MM.1S (cell line): ENCODE measurements around the gene TBC1D2.
A peak's percentile ranks its signal among the peaks of the same experiment; 100 is the strongest.

Source experiments
- DNase-seq: peaks from one replicate; pipeline ENCODE4 v3.0.0-alpha.2; 2015
- H2AFZ ChIP-seq: fragments of 300-600 bp; sonication (generic); 2 replicates; pipeline ENCODE4 v1.6.0; 2016; ENCODE audit warnings: antibody characterized with exemption, low read length
- H3F3A ChIP-seq: fragments of 300-600 bp; sonication (generic); 2 replicates; pipeline ENCODE4 v1.6.1; 2016; ENCODE audit warnings: mild to moderate bottlenecking, antibody characterized with exemption, low read length, moderate library complexity, mixed read lengths; ENCODE audit not compliant: insufficient read depth
- H3K27ac ChIP-seq: fragments of 300-600 bp; sonication (generic); 2 replicates; pipeline ENCODE4 v1.5.1; 2016; ENCODE audit warnings: mild to moderate bottlenecking, low read length
- H3K27me3 ChIP-seq: fragments of 300-600 bp; sonication (generic); replicated peaks from 2 replicates; pipeline ENCODE4 v1.6.0; 2016; ENCODE audit warnings: low read length; ENCODE audit not compliant: insufficient read depth
- H3K36me3 ChIP-seq: fragments of 300-600 bp; sonication (generic); replicated peaks from 2 replicates; pipeline ENCODE4 v1.6.1; 2016; ENCODE audit warnings: mild to moderate bottlenecking, low read length, mixed read lengths; ENCODE audit not compliant: insufficient read depth
- H3K4me1 ChIP-seq: fragments of 300-600 bp; sonication (generic); 2 replicates; pipeline ENCODE4 v1.6.1; 2016; ENCODE audit warnings: low read length, mixed read lengths
- H3K4me2 ChIP-seq: fragments of 300-600 bp; sonication (generic); 2 replicates; pipeline ENCODE4 v1.6.0; 2016; ENCODE audit warnings: low read depth, low read length
- H3K4me3 ChIP-seq: fragments of 300-600 bp; sonication (generic); 2 replicates; pipeline ENCODE4 v1.5.1; 2016; ENCODE audit warnings: low read length, mixed read lengths
- H3K79me2 ChIP-seq: fragments of 300-600 bp; sonication (generic); 2 replicates; pipeline ENCODE4 v1.6.1; 2016; ENCODE audit warnings: mixed run types, low read length, mixed read lengths
- H3K9ac ChIP-seq: fragments of 300-600 bp; sonication (generic); 2 replicates; pipeline ENCODE4 v1.6.1; 2016; ENCODE audit warnings: low read length, mixed read lengths
- H3K9me2 ChIP-seq: fragments of 300-600 bp; sonication (generic); replicated peaks from 2 replicates; pipeline ENCODE4 v1.6.1; 2016; ENCODE audit warnings: mild to moderate bottlenecking, low read length, mixed read lengths; ENCODE audit not compliant: insufficient read depth
- H3K9me3 ChIP-seq: fragments of 300-600 bp; sonication (generic); replicated peaks from 2 replicates; pipeline ENCODE4 v1.6.1; 2016; ENCODE audit warnings: mild to moderate bottlenecking, low read length, mixed read lengths; ENCODE audit not compliant: insufficient read depth
- H4K20me1 ChIP-seq: fragments of 300-600 bp; sonication (generic); 2 replicates; pipeline ENCODE4 v1.6.1; 2016; ENCODE audit warnings: mild to moderate bottlenecking, low read length, moderate library complexity, mixed read lengths; ENCODE audit not compliant: insufficient read depth
- EZH2 ChIP-seq: fragments of 300-600 bp; sonication (generic); optimal IDR thresholded peaks from 2 replicates; pipeline ENCODE3; 2017; ENCODE audit warnings: low read depth, mild to moderate bottlenecking, antibody characterized with exemption, low read length, mixed read lengths
- EZH2phosphoT487 ChIP-seq: fragments of 300-600 bp; sonication (generic); IDR thresholded peaks from 2 replicates; pipeline ENCODE4 v1.6.1; 2018; ENCODE audit warnings: antibody characterized with exemption, low read length
- TF ChIP-seq, protein P1 (sequence below): fragments of 300-600 bp; sonication (generic); IDR thresholded peaks from 2 replicates; pipeline ENCODE4 v1.5.1; 2016; ENCODE audit warnings: antibody characterized with exemption, low read length, mixed read lengths

TBC1D2 gene

GRCh38 chr9:98263482-98264357 lies 8.3 kb upstream of the TBC1D2 start:
- no peaks in the 10 kb centered on the region for H3K9me2 ChIP-seq
- no peak overlapping the region for H2AFZ ChIP-seq
- H3K79me2 ChIP-seq, result no peaks in the 10 kb centered on the region
- no peaks in the 10 kb centered on the region for H3K4me1 ChIP-seq
- H3K9ac ChIP-seq, result no peak overlapping the region
- no peak overlapping the region for H3K4me3 ChIP-seq
- no peak overlapping the region for H3K4me2 ChIP-seq
- TF ChIP-seq, protein P1, sequence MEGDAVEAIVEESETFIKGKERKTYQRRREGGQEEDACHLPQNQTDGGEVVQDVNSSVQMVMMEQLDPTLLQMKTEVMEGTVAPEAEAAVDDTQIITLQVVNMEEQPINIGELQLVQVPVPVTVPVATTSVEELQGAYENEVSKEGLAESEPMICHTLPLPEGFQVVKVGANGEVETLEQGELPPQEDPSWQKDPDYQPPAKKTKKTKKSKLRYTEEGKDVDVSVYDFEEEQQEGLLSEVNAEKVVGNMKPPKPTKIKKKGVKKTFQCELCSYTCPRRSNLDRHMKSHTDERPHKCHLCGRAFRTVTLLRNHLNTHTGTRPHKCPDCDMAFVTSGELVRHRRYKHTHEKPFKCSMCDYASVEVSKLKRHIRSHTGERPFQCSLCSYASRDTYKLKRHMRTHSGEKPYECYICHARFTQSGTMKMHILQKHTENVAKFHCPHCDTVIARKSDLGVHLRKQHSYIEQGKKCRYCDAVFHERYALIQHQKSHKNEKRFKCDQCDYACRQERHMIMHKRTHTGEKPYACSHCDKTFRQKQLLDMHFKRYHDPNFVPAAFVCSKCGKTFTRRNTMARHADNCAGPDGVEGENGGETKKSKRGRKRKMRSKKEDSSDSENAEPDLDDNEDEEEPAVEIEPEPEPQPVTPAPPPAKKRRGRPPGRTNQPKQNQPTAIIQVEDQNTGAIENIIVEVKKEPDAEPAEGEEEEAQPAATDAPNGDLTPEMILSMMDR, result peak; percentile 93
- TF ChIP-seq EZH2phosphoT487, result no peak
- no peaks in the 10 kb centered on the region for H3K27me3 ChIP-seq
- H3F3A ChIP-seq, result 0 out of 2 replicates have a peak, but pooled peaks cover 2% of the 10 kb centered on the region
- H3K27ac ChIP-seq, result no peak overlapping the region
- H3K36me3 ChIP-seq, result no peaks in the 10 kb centered on the region
- peak; percentile 76 for DNase-seq
- H3K9me3 ChIP-seq, result no peaks in the 10 kb centered on the region
- H4K20me1 ChIP-seq, result no peaks in the 10 kb centered on the region

DNA sequence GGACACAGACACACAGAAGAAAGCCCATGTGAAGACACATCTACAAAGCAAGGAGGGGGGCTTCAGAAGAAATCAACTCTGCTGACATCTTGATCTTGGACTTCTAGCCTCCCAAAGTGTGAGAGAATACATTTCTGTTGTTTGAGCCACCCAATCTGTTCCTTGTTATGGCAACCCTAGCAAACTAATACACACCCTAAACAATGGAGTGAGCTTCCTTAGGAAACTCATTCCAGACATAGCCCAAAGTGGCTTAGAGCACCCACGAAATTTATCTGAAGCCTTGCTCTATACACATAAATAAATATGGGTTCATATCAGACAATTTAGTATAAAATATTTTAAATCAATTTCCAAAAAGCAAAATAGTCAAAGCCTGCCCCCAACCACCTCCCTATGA lies 7.6 kb upstream of the TBC1D2 start:
- H3K27ac ChIP-seq, result no peak overlapping the region
- H3K9me2 ChIP-seq, result no peaks in the 10 kb centered on the region
- TF ChIP-seq EZH2phosphoT487 (no peak), EZH2 (no peak)
- TF ChIP-seq, protein P1, result no peak
- no peak overlapping the region for H3K4me2 ChIP-seq
- H3K36me3 ChIP-seq, result no peaks in the 10 kb centered on the region
- no peak overlapping the region for H3K4me3 ChIP-seq
- H4K20me1 ChIP-seq, result no peaks in the 10 kb centered on the region
- H3K4me1 ChIP-seq, result no peaks in the 10 kb centered on the region
- 0 out of 2 replicates have a peak, but pooled peaks cover 2% of the 10 kb centered on the region for H3F3A ChIP-seq
- H3K9ac ChIP-seq, result no peak overlapping the region
- H2AFZ ChIP-seq, result no peak overlapping the region
- no peaks in the 10 kb centered on the region for H3K79me2 ChIP-seq
- H3K27me3 ChIP-seq, result no peaks in the 10 kb centered on the region
- no peak for DNase-seq
- no peaks in the 10 kb centered on the region for H3K9me3 ChIP-seq

GRCh38 chr9:98262056-98262455 lies 6.6 kb upstream of the TBC1D2 start:
- Histone ChIP-seq H3K4me2 (no peak overlapping the region), H3K4me1 (no peaks in the 10 kb centered on the region; the same call in 1 of the 2 replicates), H3K27ac (no peak overlapping the region), H3K9me3 (no peaks in the 10 kb centered on the region), H3K36me3 (no peaks in the 10 kb centered on the region), H3K79me2 (no peaks in the 10 kb centered on the region), H3K9ac (no peak overlapping the region), H4K20me1 (no peaks in the 10 kb centered on the region), H3K9me2 (no peaks in the 10 kb centered on the region), H3K4me3 (no peak overlapping the region), H3F3A (0 out of 2 replicates have a peak, but pooled peaks cover 2% of the 10 kb centered on the region), H3K27me3 (no peaks in the 10 kb centered on the region), H2AFZ (no peak overlapping the region)
- TF ChIP-seq EZH2, result no peak
- no peak for TF ChIP-seq EZH2phosphoT487
- DNase-seq, result no peak

DNA sequence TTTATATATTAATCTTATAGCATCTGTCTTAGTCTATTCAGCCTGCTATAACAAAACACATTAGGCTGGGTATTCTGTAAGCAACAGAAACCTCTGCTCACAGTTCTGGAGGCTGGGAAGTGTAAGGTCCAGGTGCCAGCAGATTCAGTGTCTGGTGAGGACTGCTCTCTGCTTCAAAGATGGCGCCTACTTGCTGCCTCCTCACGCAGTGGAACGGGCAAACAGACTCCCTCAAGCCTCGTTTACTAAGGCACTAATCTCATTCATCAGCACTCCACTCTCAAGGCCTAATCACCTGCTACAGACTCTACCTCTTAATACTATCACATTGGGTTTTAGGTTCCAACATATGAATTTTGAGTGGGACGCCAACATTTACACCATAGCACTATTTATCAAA lies 5.2 kb upstream of the TBC1D2 start:
- Histone ChIP-seq H2AFZ (no peak overlapping the region), H3K4me3 (no peak overlapping the region), H3K9me2 (no peaks in the 10 kb centered on the region), H3F3A (peaks cover 14% of the 10 kb centered on the region), H3K9ac (no peak overlapping the region), H3K27ac (no peak overlapping the region), H3K9me3 (no peaks in the 10 kb centered on the region), H4K20me1 (no peaks in the 10 kb centered on the region), H3K36me3 (no peaks in the 10 kb centered on the region), H3K27me3 (no peaks in the 10 kb centered on the region), H3K79me2 (no peaks in the 10 kb centered on the region), H3K4me2 (no peak overlapping the region), H3K4me1 (no peaks in the 10 kb centered on the region; the same call in 1 of the 2 replicates)
- TF ChIP-seq, protein P1, result no peak
- TF ChIP-seq EZH2, result no peak
- no peak for TF ChIP-seq EZH2phosphoT487
- DNase-seq, result no peak
